ENCODE measurements around the gene SLC9A5.

DNA sequence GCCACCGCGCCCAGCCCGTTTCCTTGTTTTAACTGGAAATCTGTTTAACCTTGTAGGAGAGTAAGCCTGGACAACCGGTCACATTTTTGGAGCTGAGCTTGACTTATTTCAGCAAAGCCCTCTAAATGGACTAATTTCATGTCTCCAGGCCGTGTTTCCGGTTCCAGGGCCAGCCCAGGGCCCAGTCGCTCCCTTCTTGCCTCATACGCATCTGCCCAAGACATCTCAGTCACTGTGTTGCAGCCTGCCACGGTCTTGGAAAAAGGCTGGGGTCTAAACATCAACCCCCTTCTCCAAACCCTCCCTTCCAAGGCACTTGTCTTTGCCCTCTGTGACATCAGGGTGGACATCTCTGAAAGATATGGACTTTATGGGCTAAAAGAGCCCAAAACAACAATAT lies 49.5 kb downstream of the SLC9A5 start:
- TF ChIP-seq CTCF (IDR thresholded peaks at IDR 0.05), result no peak
- no peak for TF ChIP-seq POLR2A (IDR thresholded peaks at IDR 0.05)

Measured in esophagus squamous epithelium (tissue), 4 donors.